NCI-H2107 treated with DMSO at 0.1 percent for 48 hours (cell line): ENCODE data around the gene ICAM1.

Experiments used
- DNase-seq: peaks from one replicate; lab custom pipeline; 2025; ENCODE audit not compliant: unreplicated experiment; lab: John Stamatoyannopoulos, UW

ICAM1 gene

GRCh38 chr19:10292789-10293636 lies 22.1 kb downstream of the ICAM1 start:
- no peak for DNase-seq

DNA sequence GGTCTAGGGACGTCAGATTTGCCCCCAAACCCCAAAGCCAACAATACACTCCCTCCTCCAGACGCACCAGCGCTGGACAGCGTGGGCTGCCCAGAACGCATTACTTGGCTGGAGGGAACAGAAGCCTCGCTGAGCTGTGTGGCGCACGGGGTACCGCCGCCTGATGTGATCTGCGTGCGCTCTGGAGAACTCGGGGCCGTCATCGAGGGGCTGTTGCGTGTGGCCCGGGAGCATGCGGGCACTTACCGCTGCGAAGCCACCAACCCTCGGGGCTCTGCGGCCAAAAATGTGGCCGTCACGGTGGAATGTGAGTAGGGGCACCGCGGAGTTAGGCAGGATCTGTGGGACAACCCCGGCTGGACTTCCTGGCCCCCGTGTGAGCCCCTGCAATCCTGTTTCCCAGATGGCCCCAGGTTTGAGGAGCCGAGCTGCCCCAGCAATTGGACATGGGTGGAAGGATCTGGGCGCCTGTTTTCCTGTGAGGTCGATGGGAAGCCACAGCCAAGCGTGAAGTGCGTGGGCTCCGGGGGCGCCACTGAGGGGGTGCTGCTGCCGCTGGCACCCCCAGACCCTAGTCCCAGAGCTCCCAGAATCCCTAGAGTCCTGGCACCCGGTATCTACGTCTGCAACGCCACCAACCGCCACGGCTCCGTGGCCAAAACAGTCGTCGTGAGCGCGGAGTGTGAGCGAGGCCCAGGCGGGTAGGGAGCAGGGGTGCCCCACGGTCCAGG lies 22.9 kb downstream of the ICAM1 start:
- DNase-seq, result no peak

- DNase-seq, result no peak
Observed at GRCh38 chr19:10294368-10294697, 23.4 kb downstream of the ICAM1 start.

- DNase-seq, result no peak
Observed at GRCh38 chr19:10295305-10295846, 24.5 kb downstream of the ICAM1 start.

GRCh38 chr19:10295847-10296591 lies 25.1 kb downstream of the ICAM1 start:
- DNase-seq, result no peak

GRCh38 chr19:10299545-10300458 lies 28.9 kb downstream of the ICAM1 start:
- DNase-seq, result no peak

DNA sequence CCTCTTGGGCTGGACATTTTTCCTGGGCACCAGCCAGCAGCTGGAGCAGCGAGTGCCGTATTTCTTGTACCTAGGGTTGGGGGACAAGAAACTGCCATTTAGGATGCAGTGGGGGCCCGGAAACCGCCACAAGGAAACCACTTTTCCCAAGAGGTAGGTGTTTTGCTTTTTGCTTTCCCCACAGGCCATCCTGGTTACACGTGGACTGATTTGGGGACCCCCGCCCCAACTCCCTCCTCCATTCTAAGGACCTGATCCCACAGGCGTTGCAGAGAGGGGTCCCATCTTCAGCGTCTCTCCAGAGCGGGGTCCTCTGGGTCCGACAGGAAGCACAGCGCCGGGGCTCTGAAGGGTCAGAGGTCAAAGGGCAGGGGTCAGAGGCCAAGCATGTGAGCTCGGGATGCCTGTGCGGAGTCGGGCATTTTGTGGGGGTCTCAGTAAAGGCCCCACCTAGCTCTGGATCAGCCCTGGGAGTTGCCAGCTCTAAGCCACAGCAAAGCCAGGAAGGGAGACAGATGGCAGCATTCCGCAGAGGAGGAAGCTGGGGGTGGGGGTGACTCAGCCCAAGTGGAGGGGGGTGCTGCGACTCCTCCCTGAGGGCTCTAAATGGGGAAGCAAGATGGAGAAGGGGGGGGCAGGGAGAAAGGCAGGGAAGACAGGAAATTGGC lies 34.4 kb downstream of the ICAM1 start:
- no peak for DNase-seq

- DNase-seq, result no peak
Observed at GRCh38 chr19:10306327-10306726, 35.4 kb downstream of the ICAM1 start.

DNA sequence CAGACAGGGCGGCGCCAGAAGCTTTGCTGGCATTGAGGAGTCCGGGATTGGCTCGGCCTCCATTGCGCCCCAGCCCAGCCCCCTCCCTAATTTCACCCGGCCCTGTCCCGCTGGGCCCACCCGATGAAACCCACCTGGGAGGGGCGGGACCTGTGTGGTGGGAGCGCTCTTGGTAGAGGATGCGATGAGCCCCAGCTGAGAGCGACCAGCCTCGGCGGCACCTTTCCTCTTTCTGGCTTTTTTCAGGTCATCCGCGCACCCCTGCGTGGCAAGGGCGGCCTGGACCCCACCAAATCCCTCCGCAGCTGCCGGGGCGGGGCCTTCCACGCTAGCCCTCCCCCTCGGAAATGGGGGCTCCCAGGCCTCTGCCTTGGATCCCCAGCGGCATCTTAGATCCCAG lies 38.5 kb downstream of the ICAM1 start, which contains the start of gene ZGLP1:
Gene ZGLP1 (minus strand): TSS at position 393 of the 400 bp plus-strand sequence.
- no peak for DNase-seq

GRCh38 chr19:10315335-10316214 lies 44.7 kb downstream of the ICAM1 start, which contains the start of gene FDX2:
TSS of gene FDX2 (minus strand) at chr19:10316015. CDS start at chr19:10315996, 19 bp downstream.
- peak; percentile 73 for DNase-seq

GRCh38 chr19:10316229-10317044 lies 45.5 kb downstream of the ICAM1 start:
- no peak for DNase-seq

- DNase-seq, result no peak
Observed at GRCh38 chr19:10317045-10317856, 46.3 kb downstream of the ICAM1 start.

DNA sequence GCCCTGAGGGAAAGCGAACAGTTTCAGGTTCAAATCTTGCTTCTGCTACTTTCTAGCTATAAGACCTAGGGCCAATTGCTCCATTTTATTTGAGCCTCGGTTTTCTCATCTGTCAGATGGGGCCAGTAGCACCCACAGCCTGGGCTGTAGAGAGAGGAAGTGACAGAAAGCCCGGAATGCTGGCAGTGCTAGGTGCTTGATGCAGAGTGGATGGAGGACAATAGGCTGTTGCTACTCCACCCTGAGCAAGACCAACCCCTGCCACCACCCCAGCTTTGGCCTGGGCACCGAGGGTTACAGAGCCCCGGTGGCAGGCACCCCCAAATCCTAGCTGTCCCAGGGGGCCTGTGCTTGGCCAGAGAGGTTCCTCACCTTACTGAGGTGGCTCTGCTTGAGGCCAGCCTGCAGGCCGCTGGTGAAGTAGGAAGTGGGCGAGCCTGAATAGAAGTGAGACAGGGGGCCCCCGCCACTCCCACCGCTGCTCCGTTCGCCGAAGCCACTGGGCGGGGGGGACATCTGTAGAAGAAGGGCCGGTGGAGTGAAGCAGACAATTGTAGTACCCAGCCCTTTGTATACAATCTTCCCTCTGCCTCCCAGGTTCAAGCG lies 47.0 kb downstream of the ICAM1 start:
- no peak for DNase-seq

- DNase-seq, result no peak
Observed at GRCh38 chr19:10318807-10319682, 48.1 kb downstream of the ICAM1 start.

DNA sequence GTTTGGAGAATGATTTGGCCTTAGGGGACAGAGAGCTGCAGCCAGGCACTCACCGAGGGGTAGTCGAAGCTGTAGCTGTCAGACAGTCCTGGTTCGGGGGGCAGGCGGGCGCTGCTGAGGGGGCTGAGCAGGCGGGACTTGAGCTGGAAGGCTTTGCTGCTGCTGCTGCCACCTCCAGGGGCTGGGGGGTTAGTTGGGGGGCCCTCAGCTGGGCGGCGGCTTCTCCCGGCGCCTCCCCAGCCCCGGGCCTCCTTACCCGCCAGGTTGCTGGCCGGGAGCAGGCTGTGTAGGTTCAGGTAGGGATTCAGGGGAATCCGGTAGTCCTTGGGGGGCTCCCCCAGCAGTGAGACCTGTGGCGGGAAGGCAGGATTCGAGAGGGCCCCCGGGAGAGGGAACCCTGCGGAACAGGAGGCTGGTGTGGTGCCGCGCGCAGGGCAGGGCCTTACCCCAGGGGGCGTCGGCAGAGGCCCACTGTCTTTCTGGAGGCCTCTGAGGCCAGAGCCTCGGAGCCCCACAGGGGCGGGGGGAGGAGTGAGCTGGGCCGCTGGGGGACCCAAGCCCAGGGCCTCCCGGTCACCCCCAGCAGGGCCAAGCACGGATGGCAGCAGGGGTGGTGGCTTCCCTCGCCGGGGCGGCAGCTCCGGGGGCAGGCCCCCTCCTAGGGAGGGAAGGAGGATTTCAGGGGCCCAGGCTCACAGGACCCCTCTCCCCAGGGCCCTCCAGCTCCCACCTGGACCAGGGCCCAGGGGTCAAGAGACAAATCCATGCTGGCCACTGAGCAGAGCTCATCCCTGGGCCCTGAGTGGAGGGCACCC lies 49.9 kb downstream of the ICAM1 start:
- DNase-seq, result no peak
